ENCODE results near the gene PHC3. TPM values are rescaled to one million over a fixed set of nuclear protein-coding genes. Genes with fewer than 3 reads are reported as not detected.

PHC3 gene
- total RNA-seq, 1 donor from 2014 or later = 46.9 TPM

DNA sequence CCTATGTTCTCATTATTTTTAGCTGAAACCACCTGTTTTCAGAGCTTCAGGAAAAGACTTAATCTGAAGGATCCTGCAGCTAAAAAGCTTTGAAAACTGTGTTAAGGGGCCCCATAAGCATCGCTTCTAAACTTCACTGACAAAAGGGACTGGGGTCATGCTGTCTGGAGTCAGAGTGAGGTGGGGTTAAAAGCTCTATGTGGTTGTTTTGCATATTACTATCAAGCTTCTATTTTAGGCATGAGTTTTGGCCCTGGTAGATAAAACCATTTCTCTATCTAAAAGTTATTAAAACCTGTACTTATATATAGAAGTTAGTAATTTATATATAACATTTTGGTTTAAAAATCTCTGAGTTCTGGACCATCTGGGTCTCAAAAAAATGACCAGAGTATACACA is 98.2 kb downstream of the PHC3 start:
- DNase-seq (ENCODE audit: extremely low spot score in 2 of 2) = no peak
- Histone ChIP-seq H3K4me3 (no peak overlapping the region), H3K27ac (no peak overlapping the region), H3K9me3 (no peaks in the 10 kb centered on the region), H3K27me3 (no peaks in the 10 kb centered on the region), H3K36me3 (no peaks in the 10 kb centered on the region), H3K4me1 (no peaks in the 10 kb centered on the region)
- intact Hi-C loops (cut with DNase I) = no loop called here
- TF ChIP-seq POLR2A (IDR thresholded peaks at IDR 0.05) (no peak), POLR2AphosphoS5 (IDR thresholded peaks at IDR 0.05; ENCODE audit: insufficient read depth in 1 of 2, low read depth in 1 of 2) (no peak)
- TF ChIP-seq, protein P1, sequence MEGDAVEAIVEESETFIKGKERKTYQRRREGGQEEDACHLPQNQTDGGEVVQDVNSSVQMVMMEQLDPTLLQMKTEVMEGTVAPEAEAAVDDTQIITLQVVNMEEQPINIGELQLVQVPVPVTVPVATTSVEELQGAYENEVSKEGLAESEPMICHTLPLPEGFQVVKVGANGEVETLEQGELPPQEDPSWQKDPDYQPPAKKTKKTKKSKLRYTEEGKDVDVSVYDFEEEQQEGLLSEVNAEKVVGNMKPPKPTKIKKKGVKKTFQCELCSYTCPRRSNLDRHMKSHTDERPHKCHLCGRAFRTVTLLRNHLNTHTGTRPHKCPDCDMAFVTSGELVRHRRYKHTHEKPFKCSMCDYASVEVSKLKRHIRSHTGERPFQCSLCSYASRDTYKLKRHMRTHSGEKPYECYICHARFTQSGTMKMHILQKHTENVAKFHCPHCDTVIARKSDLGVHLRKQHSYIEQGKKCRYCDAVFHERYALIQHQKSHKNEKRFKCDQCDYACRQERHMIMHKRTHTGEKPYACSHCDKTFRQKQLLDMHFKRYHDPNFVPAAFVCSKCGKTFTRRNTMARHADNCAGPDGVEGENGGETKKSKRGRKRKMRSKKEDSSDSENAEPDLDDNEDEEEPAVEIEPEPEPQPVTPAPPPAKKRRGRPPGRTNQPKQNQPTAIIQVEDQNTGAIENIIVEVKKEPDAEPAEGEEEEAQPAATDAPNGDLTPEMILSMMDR (IDR thresholded peaks at IDR 0.05) = no peak

DNA sequence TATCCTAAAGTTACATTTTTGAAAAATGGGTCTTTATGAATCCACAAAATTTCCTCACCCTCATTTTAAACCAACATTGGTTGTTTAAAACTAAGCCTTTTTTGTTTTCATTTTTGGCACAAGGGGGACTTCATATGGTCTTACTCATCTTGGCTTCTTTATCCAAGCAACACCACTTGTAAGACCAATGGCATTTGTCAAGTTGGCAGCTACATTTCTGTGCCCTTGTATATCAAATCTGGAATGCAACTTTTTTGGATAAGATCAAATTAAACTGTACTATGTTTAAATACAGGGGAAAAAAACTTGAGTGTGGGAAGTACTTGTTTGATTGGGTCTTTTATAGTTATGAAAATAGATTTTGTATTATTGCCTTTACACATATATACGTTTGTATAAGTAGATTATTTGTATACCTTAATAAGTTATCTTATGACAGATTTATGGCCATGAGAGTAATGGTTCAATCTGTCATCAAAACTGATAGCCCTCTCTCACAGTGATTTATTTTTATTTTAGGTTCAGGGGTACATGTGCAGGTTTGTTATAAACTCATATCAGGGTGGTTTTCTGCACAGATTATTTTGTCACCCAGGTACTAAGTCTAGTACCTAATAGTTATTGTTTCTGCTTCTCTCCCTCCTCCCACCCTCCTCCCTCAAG is 100.3 kb downstream of the PHC3 start:
- Histone ChIP-seq H3K9me3 (no peaks in the 10 kb centered on the region), H3K4me1 (no peaks in the 10 kb centered on the region), H3K36me3 (no peaks in the 10 kb centered on the region), H3K27ac (no peak overlapping the region), H3K27me3 (no peaks in the 10 kb centered on the region), H3K4me3 (no peak overlapping the region)
- intact Hi-C loops (cut with DNase I) = no loop called here
- no peak for TF ChIP-seq POLR2AphosphoS5 (IDR thresholded peaks at IDR 0.05; ENCODE audit: insufficient read depth in 1 of 2, low read depth in 1 of 2)
- TF ChIP-seq, protein P1 (IDR thresholded peaks at IDR 0.05) = no peak
- TF ChIP-seq POLR2A (IDR thresholded peaks at IDR 0.05) = no peak
- no peak for DNase-seq (ENCODE audit: extremely low spot score in 2 of 2)

DNA sequence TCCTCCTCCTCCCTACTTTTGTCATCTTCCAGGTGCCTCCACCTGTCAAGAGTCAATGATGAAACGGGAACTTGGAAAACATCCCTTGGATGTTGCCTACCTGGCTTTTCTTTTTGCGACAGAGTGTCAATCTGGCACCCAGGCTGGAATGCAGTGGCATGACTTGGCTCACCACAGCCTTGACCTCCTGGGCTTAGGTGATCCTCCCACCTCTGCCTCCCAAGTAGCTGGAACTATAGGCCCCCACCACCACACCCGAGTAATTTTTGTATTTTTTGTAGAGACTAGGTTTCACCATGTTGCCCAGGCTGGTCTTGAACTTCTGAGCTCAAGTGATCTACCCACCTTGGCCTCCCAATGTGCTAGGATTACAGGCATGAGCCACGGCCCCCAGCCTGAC is 100.9 kb downstream of the PHC3 start:
- Histone ChIP-seq H3K27me3 (no peaks in the 10 kb centered on the region), H3K27ac (no peak overlapping the region), H3K4me1 (no peaks in the 10 kb centered on the region), H3K36me3 (no peaks in the 10 kb centered on the region), H3K9me3 (no peaks in the 10 kb centered on the region), H3K4me3 (no peak overlapping the region)
- no peak for DNase-seq (ENCODE audit: extremely low spot score in 2 of 2)
- TF ChIP-seq POLR2AphosphoS5 (IDR thresholded peaks at IDR 0.05; ENCODE audit: insufficient read depth in 1 of 2, low read depth in 1 of 2) = no peak
- TF ChIP-seq, protein P1 (IDR thresholded peaks at IDR 0.05) = no peak
- TF ChIP-seq POLR2A (IDR thresholded peaks at IDR 0.05) = no peak
- intact Hi-C loops (cut with DNase I) = no loop called here

DNA sequence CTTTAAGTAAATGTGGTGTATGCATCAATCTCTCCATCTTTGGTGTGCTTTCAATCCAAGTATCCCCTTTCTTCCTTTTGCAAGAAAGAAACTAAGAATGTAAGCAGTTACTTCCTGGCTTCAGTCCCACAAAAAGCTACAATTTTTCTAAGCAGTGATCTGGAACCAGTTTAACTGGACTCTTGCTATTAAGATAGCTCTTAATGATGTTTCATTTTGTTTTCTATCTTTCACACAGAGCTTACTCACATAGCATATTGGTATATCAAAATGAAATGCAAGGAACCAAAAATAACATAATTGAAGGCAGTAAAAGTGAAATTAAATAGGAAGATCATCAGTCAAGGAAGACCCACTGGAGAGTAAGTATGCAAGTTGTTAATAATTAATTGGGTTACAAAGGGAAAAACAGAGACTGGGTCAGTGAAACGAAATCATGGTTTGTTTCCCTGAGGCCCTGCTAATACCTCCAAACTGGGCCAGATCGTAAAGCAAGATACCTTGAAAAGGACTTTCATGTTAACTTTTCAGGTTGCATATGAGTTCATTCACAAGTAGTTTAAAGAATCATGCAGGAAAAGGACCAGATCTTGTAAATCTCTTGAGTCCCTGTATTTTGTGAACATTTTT is 101.9 kb downstream of the PHC3 start:
- Histone ChIP-seq H3K4me1 (no peaks in the 10 kb centered on the region), H3K9me3 (no peaks in the 10 kb centered on the region), H3K4me3 (no peak overlapping the region), H3K27ac (no peak overlapping the region), H3K36me3 (no peaks in the 10 kb centered on the region), H3K27me3 (no peaks in the 10 kb centered on the region)
- DNase-seq (ENCODE audit: extremely low spot score in 2 of 2) = no peak
- intact Hi-C loops (cut with DNase I) = no loop called here
- no peak for TF ChIP-seq POLR2A (IDR thresholded peaks at IDR 0.05)
- TF ChIP-seq, protein P1 (IDR thresholded peaks at IDR 0.05) = no peak
- no peak for TF ChIP-seq POLR2AphosphoS5 (IDR thresholded peaks at IDR 0.05; ENCODE audit: insufficient read depth in 1 of 2, low read depth in 1 of 2)

DNA sequence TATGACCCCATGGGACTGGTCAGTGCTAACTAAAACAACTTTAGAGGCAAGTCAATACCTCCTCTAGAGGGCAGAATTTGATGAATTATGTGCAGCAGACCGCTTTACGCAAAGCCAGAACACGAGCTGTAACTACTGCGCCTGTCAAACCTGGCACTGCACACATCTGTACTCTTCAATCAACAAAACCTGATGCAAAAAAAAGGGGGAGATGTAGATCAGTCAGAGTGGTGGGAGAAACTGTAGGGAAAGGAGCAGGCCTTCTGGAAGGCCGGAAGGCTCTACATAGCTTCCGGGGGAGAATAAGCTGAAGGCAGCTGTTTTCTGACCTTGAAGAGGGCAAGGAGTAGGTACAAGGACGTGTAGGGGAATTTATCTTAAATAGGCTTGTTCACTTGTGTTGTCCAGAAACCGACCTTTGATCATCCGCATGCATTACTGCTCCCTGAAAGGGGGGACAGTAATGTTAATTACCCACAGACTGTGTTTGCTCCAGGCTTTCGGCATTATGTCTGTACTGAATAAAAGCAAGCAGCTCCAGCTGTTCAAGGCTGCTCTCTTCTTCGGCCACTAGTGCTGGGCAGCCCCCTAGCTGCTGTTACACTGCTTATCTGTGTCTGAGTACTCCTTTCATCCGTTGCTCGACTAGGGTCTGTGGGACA is 102.8 kb downstream of the PHC3 start:
- no peak overlapping the region for H3K27ac ChIP-seq
- TF ChIP-seq, protein P1 (IDR thresholded peaks at IDR 0.05) = no peak
- TF ChIP-seq POLR2A (IDR thresholded peaks at IDR 0.05) (no peak), POLR2AphosphoS5 (IDR thresholded peaks at IDR 0.05; ENCODE audit: insufficient read depth in 1 of 2, low read depth in 1 of 2) (no peak)
- intact Hi-C loops (cut with DNase I) = no loop called here
- H3K27me3 ChIP-seq = no peaks in the 10 kb centered on the region
- no peaks in the 10 kb centered on the region for H3K36me3 ChIP-seq
- no peaks in the 10 kb centered on the region for H3K9me3 ChIP-seq
- H3K4me1 ChIP-seq = no peaks in the 10 kb centered on the region
- no peak for DNase-seq (ENCODE audit: extremely low spot score in 2 of 2)
- H3K4me3 ChIP-seq = no peak overlapping the region
